CD4-positive, alpha-beta T cell (primary cell): Measurements from ENCODE around the gene CERCAM. TPM values are rescaled to one million over a fixed set of nuclear protein-coding genes. Genes with fewer than 3 reads are reported as not detected.

ENCODE experiments used
- ATAC-seq: fragments of 200-7000 bp; cut with Tn5 transposase; one replicate; pipeline ENCODE4 v1.10.0; 2022; ENCODE audit warnings: mild to moderate bottlenecking; ENCODE audit not compliant: poor library complexity
- CTCF ChIA-PET: fragments of 350-600 bp; sonication (Branson Sonifier 250); formaldehyde crosslinking; loops from one replicate; lab custom pipeline; 2021; ENCODE audit warnings: antibody characterized with exemption, inconsistent platforms; lab: Charles Lee
- POLR2A ChIA-PET: fragments of 350-600 bp; sonication (Branson Sonifier 250); formaldehyde crosslinking; loops from one replicate; lab custom pipeline; 2021; ENCODE audit warnings: antibody characterized with exemption, inconsistent platforms; lab: Charles Lee
- DNase-seq, 14 experiments: peaks; one replicate each; pipeline ENCODE4 v3.0.0-alpha.2; 2013 to 2020; ENCODE audit warnings: mixed read lengths in 2 of 14
- H3K27ac ChIP-seq, 2 donors: one replicate each; pipeline versions ENCODE4 v1.5.1 to v1.7.0; 2013; ENCODE audit warnings: low read length in 2 of 2, low read depth in 1 of 2, mild to moderate bottlenecking in 1 of 2
- H3K27me3 ChIP-seq, 2 experiments: 1 replicate in 1 of 2; 2 replicates in 1 of 2; pipeline versions ENCODE4 v1.6.1 to v1.7.0; 2013; ENCODE audit warnings: low read length in 2 of 2, control low read depth in 1 of 2, mild to moderate bottlenecking in 1 of 2, moderate library complexity in 1 of 2; ENCODE audit not compliant: insufficient read depth in 2 of 2, control insufficient read depth in 1 of 2
- H3K36me3 ChIP-seq: one replicate; pipeline ENCODE4 v1.6.1; 2013; ENCODE audit warnings: low read length, control low read depth; ENCODE audit not compliant: insufficient read depth
- H3K4me1 ChIP-seq: one replicate; pipeline ENCODE4 v1.6.1; 2013; ENCODE audit warnings: low read length, control low read depth; ENCODE audit not compliant: insufficient read depth
- H3K4me3 ChIP-seq: one replicate; pipeline ENCODE4 v1.5.1; 2013; ENCODE audit warnings: mild to moderate bottlenecking, low read length, moderate library complexity
- H3K9me3 ChIP-seq, 2 experiments: 1 replicate in 1 of 2; 2 replicates in 1 of 2; pipeline versions ENCODE4 v1.6.1 to v1.7.0; 2013; ENCODE audit warnings: low read length in 2 of 2, mild to moderate bottlenecking in 2 of 2, control low read depth in 1 of 2, moderate library complexity in 1 of 2; ENCODE audit not compliant: control insufficient read depth in 1 of 2, insufficient read depth in 1 of 2
- H3K27ac Mint-ChIP-seq: one replicate; pipeline ENCODE4 v1.8.0; 2020; ENCODE audit warnings: mixed read lengths
- H3K27me3 Mint-ChIP-seq: one replicate; pipeline ENCODE4 v1.8.0; 2021; ENCODE audit warnings: mixed read lengths
- H3K36me3 Mint-ChIP-seq: one replicate; pipeline ENCODE4 v1.8.0; 2021; ENCODE audit warnings: low read depth, mixed read lengths
- H3K4me1 Mint-ChIP-seq: one replicate; pipeline ENCODE4 v1.8.0; 2021; ENCODE audit warnings: low read depth, mixed read lengths
- H3K4me3 Mint-ChIP-seq: one replicate; pipeline ENCODE4 v1.8.0; 2020; ENCODE audit warnings: mild to moderate bottlenecking, mixed read lengths
- H3K9me3 Mint-ChIP-seq: one replicate; pipeline ENCODE4 v1.8.0; 2020; ENCODE audit warnings: mixed read lengths
- CTCF ChIP-seq: fragments of 200-600 bp; IDR thresholded peaks from one replicate; pipeline ENCODE4 v1.8.0; 2022; ENCODE audit warnings: antibody characterized with exemption, mild to moderate bottlenecking
- intact Hi-C, 2 experiments: fragments of 100-400 bp; cut with DNase I in 1 of 2; cut with micrococcal nuclease in 1 of 2; formaldehyde crosslinking; loops; one replicate each; pipeline versions ENCODE4 v1.15.1 to v1.9.0; 2023 to 2025; cut with DNase I, micrococcal nuclease
- total RNA-seq, 174 experiments: library from RNA in 2 of 174; stranded (reverse) in 2 of 174; gene quantifications; one replicate each; pipeline ENCODE4 v1.2.3 and lab custom pipeline; 2021 to 2026

Gene CERCAM
- total RNA-seq, 2 experiments from 2014 or later = 0.30 to 0.31 TPM

GRCh38 chr9:128469070-128469469 is 48.4 kb downstream of the CERCAM start:
- Histone ChIP-seq H3K4me3 (no peak overlapping the region), H3K27me3 (no peaks in the 10 kb centered on the region), H3K36me3 (peaks cover 40% of the 10 kb centered on the region), H3K9me3 (no peaks in the 10 kb centered on the region), H3K4me1 (no peaks in the 10 kb centered on the region), H3K27ac (no peak overlapping the region)
- Mint-ChIP-seq H3K27me3 (no peaks in the 10 kb centered on the region), H3K36me3 (peaks cover 52% of the 10 kb centered on the region), H3K4me3 (no peak overlapping the region), H3K27ac (no peak overlapping the region), H3K9me3 (no peaks in the 10 kb centered on the region), H3K4me1 (peaks cover 9% of the 10 kb centered on the region)
- CTCF ChIA-PET = no interaction called here
- intact Hi-C loops = no loop called here
- no peak for TF ChIP-seq CTCF
- ATAC-seq = no peak
- POLR2A ChIA-PET = no interaction called here
- no peak for DNase-seq

DNA sequence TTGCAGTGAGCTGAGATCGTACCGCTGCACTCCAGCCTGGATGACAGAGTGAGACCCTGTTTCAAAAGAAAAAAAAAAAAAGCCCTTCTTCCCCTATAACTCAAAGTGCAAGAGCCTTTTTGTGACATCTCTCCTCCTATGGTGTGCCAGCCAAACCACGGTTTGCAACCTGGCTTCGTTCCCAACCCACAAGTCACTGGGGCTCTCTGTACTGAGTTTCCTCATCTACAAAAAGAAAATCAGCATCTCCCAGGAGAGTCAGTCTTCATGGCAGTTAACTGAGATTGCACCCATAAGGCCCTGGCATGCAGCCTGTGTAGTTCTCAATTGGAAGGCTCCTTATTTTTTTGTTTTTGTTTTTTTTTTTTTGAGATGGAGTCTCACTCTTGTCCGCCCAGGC is 49.9 kb downstream of the CERCAM start:
- no peak overlapping the region for H3K4me3 ChIP-seq
- H3K9me3 Mint-ChIP-seq = no peaks in the 10 kb centered on the region
- peaks cover 9% of the 10 kb centered on the region for H3K4me1 Mint-ChIP-seq
- ChIA-PET CTCF (no interaction called here), POLR2A (no interaction called here)
- H3K4me1 ChIP-seq = no peaks in the 10 kb centered on the region
- no peaks in the 10 kb centered on the region for H3K9me3 ChIP-seq
- H3K4me3 Mint-ChIP-seq = no peak overlapping the region
- peaks cover 42% of the 10 kb centered on the region for H3K36me3 ChIP-seq
- DNase-seq (peak in 2 of 14 experiments; percentile 18 to 25), ATAC-seq (peak; percentile 59)
- no peaks in the 10 kb centered on the region for H3K27me3 Mint-ChIP-seq
- intact Hi-C loops = no loop called here
- peak overlapping the region; percentile 9 for H3K27ac Mint-ChIP-seq
- no peak overlapping the region for H3K27ac ChIP-seq
- H3K27me3 ChIP-seq = no peaks in the 10 kb centered on the region
- TF ChIP-seq CTCF = no peak
- peaks cover 60% of the 10 kb centered on the region for H3K36me3 Mint-ChIP-seq

- Mint-ChIP-seq H3K27me3 (no peaks in the 10 kb centered on the region), H3K36me3 (peaks cover 54% of the 10 kb centered on the region), H3K9me3 (no peaks in the 10 kb centered on the region), H3K27ac (no peak overlapping the region), H3K4me1 (peaks cover 9% of the 10 kb centered on the region), H3K4me3 (no peak overlapping the region)
- DNase-seq (no peak), ATAC-seq (no peak)
- H3K27me3 ChIP-seq = no peaks in the 10 kb centered on the region
- intact Hi-C loops = no loop called here
- CTCF ChIA-PET = no interaction called here
- POLR2A ChIA-PET = no interaction called here
- no peaks in the 10 kb centered on the region for H3K9me3 ChIP-seq
- TF ChIP-seq CTCF = no peak
- no peak overlapping the region for H3K27ac ChIP-seq
- H3K36me3 ChIP-seq = peaks cover 40% of the 10 kb centered on the region
- no peak overlapping the region for H3K4me3 ChIP-seq
- H3K4me1 ChIP-seq = no peaks in the 10 kb centered on the region
Observed at GRCh38 chr9:128473104-128473503, 52.4 kb downstream of the CERCAM start.
